GM18499 (cell line): ENCODE data around the gene CDK3.

ENCODE experiments used
- ATAC-seq: cut with Tn5 transposase; IDR thresholded peaks from one replicate; pipeline ENCODE4 v1.9.1; 2021; ENCODE audit warnings: moderate number of reproducible peaks; ENCODE audit not compliant: insufficient read depth, unreplicated experiment

The CDK3 gene

DNA sequence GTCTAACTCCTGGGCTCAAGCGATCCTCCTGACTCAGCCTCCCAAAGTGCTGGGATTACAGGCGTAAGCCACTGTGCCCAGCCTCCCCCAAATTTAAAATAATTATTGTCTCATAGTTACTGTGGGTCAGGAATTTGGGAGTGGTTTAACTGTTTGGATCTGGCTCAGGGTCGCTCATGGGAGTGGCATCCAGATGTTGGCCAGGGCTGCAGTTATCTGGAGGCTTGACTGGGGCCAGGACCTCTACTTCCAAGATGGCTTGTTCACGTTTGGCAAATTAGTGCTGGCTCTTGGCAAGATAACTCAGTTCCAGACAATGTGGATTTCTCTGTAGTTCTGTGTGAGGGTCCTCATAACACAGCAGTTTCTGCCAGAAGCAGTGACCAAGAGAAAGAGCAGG is 13.6 kb upstream of the CDK3 start:
- no peak for ATAC-seq

DNA sequence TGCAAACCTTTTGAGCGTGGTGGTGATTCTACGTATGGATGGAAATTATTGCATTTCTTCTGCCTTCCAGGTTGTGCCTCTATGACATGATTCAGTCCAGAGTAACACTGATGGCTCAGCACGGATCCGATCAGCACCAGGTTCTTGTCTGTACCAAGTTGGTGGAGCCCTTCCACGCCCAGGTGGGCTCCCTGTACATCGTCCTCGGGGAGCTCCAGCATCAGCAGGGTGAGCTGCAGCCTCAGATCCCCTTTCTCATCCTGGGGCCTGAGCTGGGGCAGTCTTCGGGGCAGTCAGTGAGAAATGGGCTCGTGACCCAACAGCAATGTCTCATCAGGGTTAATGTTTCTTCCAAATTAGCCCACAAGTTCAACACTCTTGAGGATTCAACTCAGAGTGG is 9.3 kb upstream of the CDK3 start:
- ATAC-seq, result no peak

DNA sequence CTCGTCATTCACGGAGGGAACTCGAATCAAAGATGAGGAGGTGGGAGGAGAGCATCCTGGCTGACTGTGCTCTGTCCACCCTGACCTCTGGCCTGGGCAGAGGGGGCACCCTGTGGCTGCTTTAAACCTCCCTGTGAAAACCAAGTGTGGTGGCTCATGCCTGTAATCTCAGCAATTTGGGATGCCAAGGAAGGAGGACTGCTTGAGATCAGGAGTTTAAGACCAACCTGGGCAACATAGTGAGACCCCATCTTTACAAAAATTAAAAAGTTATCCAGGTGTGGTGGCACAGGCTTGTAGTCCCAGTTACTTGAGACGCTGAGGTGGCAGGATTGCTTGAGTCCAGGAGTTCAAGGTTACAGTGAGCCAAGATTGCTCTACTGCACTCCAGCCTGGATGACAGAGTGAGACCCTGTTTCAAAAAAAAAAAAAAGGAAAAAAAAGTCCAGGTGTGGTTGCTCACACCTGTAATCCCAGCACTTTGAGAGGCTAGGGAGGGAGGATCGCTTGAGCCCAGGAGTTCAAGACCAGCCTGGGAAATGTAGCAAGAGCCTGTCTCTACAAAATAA is 5.8 kb upstream of the CDK3 start:
- ATAC-seq, result no peak

DNA sequence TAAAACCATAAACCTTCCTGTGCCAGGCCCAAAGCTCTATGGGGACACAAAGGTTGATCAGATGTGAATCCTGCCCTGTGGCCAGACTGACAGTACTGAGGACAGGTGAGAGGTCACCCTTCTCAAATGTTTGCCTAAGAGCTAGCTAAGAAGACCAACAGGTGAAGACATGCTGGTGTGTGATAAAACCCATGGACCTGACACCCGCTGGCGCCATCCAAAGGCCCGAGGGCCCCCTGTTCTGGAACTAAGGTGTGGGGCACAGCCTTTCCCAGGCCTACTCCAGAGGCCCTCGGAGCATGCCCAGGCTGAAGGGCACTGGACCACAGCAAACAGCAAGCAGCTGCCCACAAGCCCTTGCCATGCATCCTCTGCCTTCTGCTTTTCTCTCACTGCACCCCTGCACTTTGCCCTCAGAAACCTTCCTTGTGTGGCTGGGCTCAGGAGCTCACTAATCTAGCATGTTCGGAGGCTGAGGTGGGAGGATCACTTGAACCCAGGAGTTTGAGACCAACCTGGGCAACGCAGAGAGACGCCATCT is 5.2 kb upstream of the CDK3 start:
- ATAC-seq, result no peak

DNA sequence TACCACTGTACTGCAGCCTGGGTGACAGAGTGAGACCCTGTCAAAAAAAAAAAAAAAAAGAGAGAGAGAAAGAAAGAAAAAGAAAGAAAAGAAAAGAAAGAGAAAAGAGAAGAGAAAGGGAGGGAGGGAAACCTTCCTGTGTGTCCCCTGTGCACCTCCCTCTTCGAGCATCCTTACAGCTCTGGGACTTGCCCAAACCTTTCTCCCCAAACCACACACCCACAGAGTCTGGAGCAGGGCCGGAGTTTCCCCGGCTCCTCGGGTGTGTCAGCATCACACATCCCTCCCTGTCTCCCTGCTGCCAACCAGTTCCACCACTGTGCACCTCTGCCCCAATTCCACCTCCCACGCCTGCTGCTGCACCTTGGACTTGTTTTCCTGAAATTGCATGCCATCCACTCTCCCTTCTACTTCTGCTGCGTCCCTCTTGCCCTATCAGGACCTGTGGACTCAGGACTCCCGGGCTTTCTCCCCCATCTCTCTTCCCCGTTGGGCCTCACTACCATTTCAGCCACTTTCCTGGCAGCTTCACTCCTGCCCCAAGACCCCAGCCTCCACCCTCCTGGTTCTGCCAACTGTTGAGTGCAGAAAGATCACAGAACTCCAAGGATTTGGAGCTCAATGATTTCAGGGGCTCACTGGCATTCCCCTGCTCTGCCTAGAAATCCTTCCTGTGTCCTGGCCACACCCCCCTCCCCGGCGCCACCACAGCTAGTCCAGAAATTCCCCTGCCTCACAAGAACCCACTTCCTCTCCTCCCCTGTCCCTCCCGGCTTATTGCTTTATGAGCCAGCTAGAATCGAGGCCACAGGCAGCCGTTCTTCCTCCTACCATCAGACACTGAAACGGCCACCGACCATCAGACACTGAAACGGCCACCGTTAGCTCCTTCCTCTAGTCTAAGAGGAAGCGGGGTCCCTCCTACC is 3.7 kb upstream of the CDK3 start:
- ATAC-seq, result no peak

DNA sequence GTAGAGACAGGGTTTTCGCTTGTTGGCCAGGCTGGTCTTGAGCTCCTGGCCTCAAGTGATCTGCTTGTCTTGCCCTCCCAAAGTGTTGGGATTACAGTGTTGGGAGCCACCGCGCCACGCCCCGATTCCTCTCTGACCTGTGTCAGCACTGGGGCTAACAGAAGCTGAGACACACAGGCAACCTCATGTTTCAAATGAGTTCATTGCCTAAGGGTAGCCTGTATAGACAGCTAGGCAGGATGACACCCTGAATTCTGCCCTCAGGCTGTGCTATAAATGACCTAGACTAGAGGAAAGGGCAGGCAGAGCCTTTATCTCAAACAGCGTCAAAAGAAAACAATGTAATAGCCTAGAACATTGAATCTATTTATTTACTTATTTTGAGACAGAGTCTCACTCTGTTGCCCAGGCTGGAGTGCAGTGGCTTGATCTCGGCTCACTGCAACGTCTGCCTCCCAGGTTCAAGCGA is 2.3 kb upstream of the CDK3 start:
- ATAC-seq, result no peak

DNA sequence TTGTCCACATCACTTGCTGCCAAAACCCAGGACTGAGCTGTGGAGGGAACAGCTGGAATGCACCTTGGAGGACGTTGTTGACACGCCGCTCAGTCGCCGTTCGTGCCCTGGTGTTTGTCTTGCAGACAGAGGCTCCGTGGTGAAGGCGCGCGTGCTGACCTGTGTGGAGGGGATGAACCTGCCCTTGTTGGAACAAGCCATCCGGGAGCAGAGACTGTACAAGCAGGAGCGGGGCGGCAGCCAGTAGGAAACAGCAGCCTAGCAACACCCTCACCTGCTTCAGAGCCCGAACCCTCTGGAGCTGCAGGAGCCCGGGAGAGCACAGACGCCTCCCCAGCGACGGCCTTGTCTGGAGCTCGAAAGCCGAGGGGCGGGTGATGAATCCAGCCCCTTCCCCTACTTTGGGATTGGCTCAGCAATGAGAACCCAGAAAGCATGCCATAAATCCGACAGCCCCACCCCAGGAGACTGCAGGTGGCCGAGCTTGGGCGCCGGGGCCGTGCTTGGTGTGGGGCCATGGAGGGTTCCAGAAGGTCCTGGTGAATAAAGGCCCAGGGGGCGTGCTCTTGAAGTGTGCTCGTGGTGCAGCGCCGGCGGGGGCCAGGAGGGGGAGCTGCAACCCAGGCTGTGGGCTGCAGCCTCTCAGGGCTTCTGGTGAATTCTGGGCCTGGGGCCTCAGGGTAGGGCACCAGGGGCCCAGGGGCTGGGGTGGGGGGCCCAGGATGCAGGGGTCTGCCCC is 470 bp upstream of the CDK3 start:
- no peak for ATAC-seq

DNA sequence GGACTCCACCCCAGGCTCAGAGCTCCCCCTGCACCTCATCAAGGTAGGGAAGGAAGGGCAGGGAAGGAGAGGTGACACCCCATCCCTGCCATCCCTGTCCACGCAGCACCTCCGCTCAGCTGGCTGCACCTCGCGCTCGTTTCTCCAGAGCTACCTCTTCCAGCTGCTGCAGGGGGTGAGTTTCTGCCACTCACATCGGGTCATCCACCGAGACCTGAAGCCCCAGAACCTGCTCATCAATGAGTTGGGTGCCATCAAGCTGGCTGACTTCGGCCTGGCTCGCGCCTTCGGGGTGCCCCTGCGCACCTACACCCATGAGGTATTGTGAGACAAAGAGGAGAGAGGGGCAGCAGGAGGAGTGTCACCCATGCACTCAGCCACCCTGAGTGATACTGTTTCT is 1.4 kb downstream of the CDK3 start:
- ATAC-seq, result no peak

DNA sequence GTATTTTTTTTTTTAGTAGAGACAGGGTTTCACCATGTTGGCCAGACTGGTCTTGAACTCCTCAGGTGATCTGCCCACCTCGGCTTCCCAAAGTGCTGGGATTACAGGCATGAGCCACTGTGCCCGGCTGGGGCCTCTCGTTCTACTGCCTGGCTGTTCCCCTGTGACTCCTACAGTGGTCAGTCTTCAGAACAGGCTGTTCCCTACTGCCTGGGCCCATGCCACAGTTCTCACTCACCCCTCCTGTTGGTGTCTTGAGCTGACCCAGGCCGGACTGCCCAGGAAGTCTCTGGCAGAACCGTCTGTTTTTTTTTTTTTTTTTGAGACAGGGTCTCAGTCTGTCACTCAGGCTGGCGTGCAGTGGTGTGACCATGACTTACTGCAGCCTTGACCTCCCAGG is 3.3 kb downstream of the CDK3 start:
- no peak for ATAC-seq

DNA sequence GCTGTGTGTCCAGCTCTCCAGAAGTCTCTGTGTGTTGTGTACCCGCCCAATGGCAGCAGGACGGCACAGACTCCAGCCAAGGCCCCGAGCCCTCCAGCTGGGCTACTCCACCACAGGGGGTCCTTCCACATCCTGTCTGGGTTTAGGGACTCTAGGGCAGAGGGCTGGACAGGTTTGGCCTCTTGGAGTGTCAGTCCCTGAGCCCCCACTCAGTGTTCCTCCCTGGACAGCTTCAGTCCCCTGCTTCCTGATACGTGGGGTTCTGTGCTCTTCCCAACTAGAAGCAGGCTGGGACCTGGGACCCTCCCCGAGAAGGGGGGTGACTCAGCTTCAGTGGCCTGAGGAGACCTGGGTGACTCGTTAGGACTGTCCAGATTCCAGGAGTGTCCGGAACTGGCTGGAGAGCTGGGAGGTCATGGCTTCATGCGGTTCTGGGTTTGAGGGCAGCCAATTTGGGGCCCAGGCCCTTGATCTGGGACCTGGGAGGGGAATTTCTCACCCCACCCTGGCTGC is 4.2 kb downstream of the CDK3 start:
- ATAC-seq, result no peak

DNA sequence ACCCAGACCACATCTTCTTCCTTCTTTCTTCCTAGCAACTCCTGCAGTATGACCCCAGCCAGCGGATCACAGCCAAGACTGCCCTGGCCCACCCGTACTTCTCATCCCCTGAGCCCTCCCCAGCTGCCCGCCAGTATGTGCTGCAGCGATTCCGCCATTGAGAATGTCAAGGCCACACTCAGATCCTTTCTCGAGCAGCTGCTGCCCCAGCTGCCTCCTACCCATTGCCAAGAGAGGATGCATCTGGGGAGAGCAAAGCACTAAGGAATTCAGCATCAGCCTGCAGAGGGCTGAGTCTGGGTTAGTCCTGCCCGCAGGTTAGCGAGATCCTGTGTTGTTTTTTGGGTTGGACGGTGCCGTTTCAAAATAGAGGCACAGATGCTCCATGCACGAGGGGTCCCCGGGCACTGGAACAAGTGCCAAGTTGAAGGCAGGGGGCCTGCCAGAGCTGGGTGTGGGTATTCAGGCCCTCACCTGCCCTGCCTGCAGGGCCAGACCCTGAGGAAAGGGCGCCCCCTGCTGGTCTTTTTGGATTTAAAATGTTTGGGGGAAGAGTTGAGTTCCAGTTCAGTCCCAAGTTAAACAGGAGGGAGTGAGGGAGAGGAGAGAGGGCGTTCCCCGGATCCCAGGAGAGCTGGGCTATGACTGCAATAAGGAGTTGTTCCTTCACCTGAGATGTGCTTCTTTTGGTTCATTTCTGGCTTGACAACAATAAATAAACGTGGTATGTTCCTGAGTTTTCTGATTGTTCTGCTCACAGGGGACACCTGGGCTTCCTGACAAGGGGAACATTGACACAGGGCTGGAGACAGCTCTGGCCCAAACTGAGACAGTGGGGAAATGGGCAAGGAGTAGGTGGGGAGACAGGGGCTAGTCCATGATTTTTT is 4.9 kb downstream of the CDK3 start:
- ATAC-seq, result no peak

DNA sequence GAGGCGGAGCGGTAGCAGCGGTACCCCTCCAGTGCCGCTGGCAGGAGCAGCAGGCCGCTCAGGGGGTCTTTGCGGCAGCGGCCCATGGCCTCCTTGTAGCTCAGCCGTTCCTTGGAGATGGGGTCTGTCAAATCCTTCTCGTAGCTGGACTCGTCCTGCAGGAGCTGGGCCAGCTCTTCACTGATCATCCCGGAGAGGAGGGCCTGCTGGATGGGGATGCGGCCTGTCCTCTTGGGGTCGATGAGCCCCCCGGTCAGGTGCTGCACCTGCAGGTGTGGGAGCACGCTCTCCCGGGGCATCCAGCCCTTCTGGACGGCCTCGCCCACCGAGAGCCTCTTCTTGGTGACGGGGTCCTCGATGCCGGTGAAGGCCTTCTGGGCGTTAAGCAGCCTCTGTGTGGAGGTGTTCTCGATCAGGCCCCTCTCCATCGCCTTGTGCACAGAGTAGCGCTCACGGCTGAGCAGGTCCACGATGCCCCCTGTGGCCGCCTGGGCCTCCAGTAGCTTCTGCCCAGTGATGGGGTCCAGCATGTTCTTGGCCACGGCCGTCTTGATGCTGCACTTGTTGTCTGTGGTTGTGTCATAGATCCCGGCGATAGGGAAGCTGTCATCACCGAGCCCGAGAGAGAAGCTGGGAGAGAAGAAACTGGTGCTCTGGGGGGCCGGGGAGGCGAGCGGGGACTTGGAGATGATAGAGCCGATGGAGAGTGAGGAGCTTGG is 6.6 kb downstream of the CDK3 start:
- no peak for ATAC-seq

DNA sequence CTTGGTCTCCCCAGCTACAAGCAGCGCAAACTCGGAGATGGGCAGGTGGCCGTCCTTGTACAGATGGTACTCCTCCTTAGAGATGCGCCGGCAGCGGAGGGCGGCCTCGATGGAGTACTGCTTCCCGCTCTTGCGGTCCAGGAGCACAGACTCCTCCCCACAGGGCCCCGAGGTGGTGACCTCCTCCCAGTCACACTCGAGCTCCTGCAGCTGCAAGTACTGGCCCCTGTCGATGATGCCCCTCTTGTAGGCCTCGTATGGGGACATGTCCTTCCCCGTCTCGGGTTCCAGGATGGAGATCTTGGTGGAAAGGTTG is 7.2 kb downstream of the CDK3 start:
- no peak for ATAC-seq

DNA sequence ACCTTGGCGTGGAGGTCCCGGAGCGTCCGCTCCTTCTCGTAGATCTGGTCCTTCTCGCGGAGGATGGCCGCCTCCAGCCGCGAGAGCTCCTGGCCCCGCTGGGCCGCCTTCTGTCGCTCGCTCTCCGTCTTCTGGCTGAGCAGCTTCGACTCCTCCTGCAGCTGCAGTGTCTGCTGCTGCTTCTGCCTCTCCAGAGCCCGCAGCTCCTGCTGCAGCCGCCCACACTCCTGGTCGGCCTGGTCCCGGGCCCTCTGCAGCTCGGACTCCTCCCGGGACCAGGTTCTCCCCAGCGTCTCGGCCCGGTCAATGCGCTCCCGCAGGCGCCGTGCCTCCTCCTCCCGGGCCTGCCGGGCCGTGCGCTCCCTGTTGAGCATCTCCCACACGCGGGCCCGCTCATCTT is 7.6 kb downstream of the CDK3 start:
- no peak for ATAC-seq

DNA sequence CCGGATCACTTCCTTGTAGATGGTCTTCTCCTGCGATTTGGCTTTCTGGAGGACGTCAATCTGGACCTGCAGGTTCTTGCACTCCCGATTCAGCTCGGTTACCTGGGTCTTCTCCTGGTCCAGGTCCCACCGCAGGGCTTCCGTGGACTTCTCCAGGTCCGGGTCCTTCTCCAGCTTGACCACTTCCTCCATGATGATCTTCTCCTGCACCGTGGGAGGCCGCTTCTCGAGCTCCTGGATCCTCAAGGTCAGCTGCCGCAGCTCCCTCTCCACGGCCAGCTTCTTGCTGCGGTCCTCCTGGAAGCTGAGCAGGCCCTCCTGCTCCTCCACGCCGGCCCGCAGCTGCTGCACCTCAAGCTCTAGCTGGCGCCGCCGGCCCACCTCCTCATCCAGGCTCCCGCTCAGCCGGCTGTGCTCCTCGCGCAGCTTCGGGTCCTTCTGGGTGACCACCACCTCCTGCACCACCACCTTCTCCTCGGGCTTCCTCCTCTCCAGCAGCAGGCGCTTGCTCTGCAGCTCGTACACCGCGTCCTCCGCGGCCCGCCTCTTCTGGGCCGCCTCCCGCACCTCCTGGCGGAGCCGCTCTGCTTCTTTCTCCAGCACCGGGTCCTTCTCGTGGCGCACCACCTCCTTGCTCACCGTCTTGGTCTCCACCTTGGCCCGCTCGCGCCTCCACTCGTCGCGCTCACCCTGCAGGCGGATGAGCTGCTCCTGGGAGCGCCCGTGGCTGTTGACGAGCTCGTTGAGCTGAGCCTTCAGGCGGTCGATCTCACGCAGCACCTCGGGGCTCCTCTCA is 8.2 kb downstream of the CDK3 start:
- no peak for ATAC-seq

DNA sequence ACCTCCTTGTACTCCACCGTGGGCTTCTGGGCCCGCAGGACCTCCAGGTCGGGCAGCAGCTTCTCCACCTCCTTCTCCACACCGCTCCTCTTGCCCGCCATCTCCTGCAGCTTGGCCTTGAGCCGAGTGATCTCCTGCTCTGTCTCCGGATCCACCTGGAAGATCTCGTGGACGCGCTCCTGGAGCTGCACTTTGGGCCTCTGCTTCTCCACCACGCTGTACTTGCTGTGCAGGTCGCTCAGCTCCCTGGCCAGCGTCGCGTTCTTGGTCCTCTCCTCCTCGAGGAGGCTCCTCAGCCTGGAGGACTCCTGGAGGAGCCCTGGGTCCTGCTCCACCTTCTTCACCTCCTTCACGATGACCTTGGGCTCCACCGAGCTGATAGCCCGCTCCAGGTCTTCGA is 8.8 kb downstream of the CDK3 start:
- no peak for ATAC-seq

DNA sequence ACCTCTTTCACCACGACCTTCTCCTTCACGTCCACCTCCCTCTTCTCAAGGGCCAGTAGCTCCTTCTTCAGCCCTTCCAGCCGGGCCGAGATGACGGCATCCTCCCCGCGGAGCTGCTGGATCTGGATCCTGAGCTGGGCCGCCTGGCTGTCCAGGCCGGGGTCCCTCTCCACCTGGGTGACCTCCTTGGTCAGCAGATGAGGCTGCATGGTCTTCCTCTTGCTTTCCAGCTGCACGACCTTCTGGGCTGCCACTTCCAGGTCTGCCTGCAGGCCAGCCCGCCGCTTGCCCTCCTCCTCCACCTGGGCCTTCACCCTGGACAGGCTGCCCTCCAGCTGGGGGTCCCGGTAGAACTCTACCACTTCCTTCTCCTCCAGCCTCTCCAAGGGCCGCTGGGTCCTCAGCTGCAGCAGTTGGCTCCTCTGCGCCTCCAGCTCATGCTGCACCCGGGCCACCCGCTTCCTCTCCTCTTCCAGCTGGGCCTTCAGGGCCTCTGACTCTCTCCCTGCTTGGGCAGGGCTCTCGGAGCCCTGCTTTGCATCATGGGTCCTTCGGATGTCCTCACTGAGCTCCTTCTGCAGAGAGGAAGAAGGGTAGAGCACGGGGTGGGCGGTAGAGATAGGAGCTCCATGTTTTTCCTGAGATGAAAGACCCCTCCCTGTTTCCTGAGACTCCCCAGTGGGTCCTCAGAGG is 9.5 kb downstream of the CDK3 start:
- ATAC-seq, result no peak

DNA sequence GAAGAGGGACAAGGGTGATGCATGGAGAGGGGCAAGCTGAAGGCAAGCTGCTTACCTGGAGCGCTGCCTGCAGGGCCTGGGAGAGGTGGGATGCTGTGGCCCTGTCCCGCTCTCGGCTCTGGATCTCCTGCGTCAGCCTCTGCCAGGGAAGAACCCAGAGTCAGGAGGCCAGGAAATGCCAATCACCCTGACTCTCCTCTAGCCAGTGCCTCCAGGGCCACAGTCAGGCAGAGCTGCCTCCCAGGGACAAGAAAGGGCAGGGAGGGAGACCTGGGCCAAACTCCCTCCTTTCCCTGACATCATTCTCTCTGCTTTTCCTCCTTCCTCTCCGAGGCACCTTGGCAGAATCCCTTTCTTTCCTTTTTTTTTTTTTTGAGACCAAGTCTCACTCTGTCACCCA is 11.3 kb downstream of the CDK3 start:
- no peak for ATAC-seq
